IPS DF 19.7 (cell line): ENCODE data around the gene CXXC5.

Experiments used
- DNase-seq: peaks from one replicate; pipeline ENCODE4 v3.0.0-alpha.2; 2013; ENCODE audit warnings: low read depth, low spot score

The CXXC5 gene

GRCh38 chr5:139638090-139638735 lies 9.9 kb upstream of the CXXC5 start:
- no peak for DNase-seq

- DNase-seq, result no peak
These were observed 9.2 kb upstream of the CXXC5 start for GRCh38 chr5:139638736-139639618.

- no peak for DNase-seq
These were observed 8.3 kb upstream of the CXXC5 start for GRCh38 chr5:139639619-139640380.

- DNase-seq, result no peak
These were observed 7.6 kb upstream of the CXXC5 start for GRCh38 chr5:139640421-139641115.

GRCh38 chr5:139641116-139642080 lies 6.8 kb upstream of the CXXC5 start:
- no peak for DNase-seq

GRCh38 chr5:139642213-139642612 lies 5.9 kb upstream of the CXXC5 start:
- no peak for DNase-seq

- DNase-seq, result no peak
These were observed 5.0 kb upstream of the CXXC5 start for GRCh38 chr5:139642891-139643871.

- DNase-seq, result no peak
These were observed 4.1 kb upstream of the CXXC5 start for GRCh38 chr5:139644001-139644456.

- DNase-seq, result no peak
These were observed 3.3 kb upstream of the CXXC5 start for GRCh38 chr5:139644646-139645429.

- no peak for DNase-seq
These were observed 2.7 kb upstream of the CXXC5 start for GRCh38 chr5:139645430-139645871.

GRCh38 chr5:139646111-139646510 lies 2.0 kb upstream of the CXXC5 start:
- no peak for DNase-seq

GRCh38 chr5:139646912-139647505 lies 1.1 kb upstream of the CXXC5 start:
- DNase-seq, result no peak

GRCh38 chr5:139647506-139648204 lies 494 bp upstream of the CXXC5 start:
- no peak for DNase-seq

GRCh38 chr5:139649082-139649991 lies 1.2 kb downstream of the CXXC5 start:
- DNase-seq, result no peak

GRCh38 chr5:139650031-139650688 lies 2.0 kb downstream of the CXXC5 start:
- no peak for DNase-seq

GRCh38 chr5:139650689-139651042 lies 2.5 kb downstream of the CXXC5 start:
- DNase-seq, result no peak
